ENCODE measurements around the gene PHC2. TPM values are rescaled to one million over a fixed set of nuclear protein-coding genes. Genes with fewer than 3 reads are reported as not detected.
"Not testable (repeated sequence)": the region's sequence is repeated elsewhere in the genome, so short reads cannot be mapped to it uniquely, and the experiment has no call there.

Gene PHC2
- total RNA-seq, 2 donors from 2014 or later: 60.6 to 74.8 TPM

- Histone ChIP-seq H3K4me3 (no peak overlapping the region), H3K4me1 (no peaks in the 10 kb centered on the region), H3K9ac (ENCODE audit: low read depth in 2 of 2, low read length in 2 of 2) (no peak overlapping the region), H3K36me3 (no peaks in the 10 kb centered on the region), H3K9me3 (no peaks in the 10 kb centered on the region), H3K27me3 (no peaks in the 10 kb centered on the region), H3K27ac (no peak overlapping the region)
- intact Hi-C loops (cut with DNase I): loop anchor here (2.0 to 10.0 kb wide), 3 partner anchors 72 to 320 kb away; no protein-coding TSS in a partner anchor
- TF ChIP-seq CTCF (IDR thresholded peaks at IDR 0.05): no peak
- DNase-seq: no peak
These were observed 135.9 kb downstream of the PHC2 start for GRCh38 chr1:33295023-33295422.

- Histone ChIP-seq H3K9me3 (no peaks in the 10 kb centered on the region), H3K36me3 (no peaks in the 10 kb centered on the region), H3K4me3 (no peak overlapping the region), H3K27me3 (no peaks in the 10 kb centered on the region), H3K27ac (no peak overlapping the region), H3K4me1 (no peaks in the 10 kb centered on the region), H3K9ac (ENCODE audit: low read depth in 2 of 2, low read length in 2 of 2) (no peak overlapping the region)
- no peak for DNase-seq
- intact Hi-C loops (cut with DNase I): loop anchor here (2.0 to 10.0 kb wide), 3 partner anchors 72 to 320 kb away; no protein-coding TSS in a partner anchor
- TF ChIP-seq CTCF (IDR thresholded peaks at IDR 0.05): no peak
These were observed 136.6 kb downstream of the PHC2 start for GRCh38 chr1:33294071-33295010.

- Histone ChIP-seq H3K9ac (ENCODE audit: low read depth in 2 of 2, low read length in 2 of 2) (no peak overlapping the region), H3K4me3 (no peak overlapping the region), H3K36me3 (no peaks in the 10 kb centered on the region), H3K27ac (no peak overlapping the region), H3K4me1 (no peaks in the 10 kb centered on the region), H3K9me3 (no peaks in the 10 kb centered on the region), H3K27me3 (no peaks in the 10 kb centered on the region)
- TF ChIP-seq CTCF (IDR thresholded peaks at IDR 0.05): no peak
- intact Hi-C loops (cut with DNase I): loop anchor here (10.0 kb wide), 1 partner anchor 322 kb away; no protein-coding TSS in a partner anchor
- no peak for DNase-seq
These were observed 138.1 kb downstream of the PHC2 start for GRCh38 chr1:33292726-33293340.

DNA sequence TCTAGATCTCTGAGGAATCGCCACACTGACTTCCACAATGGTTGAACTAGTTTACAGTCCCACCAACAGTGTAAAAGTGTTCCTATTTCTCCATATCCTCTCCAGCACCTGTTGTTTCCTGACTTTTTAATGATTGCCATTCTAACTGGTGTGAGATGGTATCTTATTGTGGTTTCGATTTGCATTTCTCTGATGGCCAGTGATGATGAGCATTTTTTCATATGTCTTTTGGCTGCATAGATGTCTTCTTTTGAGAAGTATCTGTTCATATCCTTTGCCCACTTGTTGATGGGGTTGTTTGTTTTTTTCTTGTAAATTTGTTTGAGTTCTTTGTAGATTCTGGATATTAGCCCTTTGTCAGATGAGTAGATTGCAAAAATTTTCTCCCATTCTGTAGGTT, 140.3 kb downstream of the PHC2 start:
- intact Hi-C loops (cut with DNase I): loop anchor here (10.0 kb wide), 1 partner anchor 324 kb away; no protein-coding TSS in a partner anchor
- not testable (repeated sequence) for H3K4me3 ChIP-seq; H3K36me3 ChIP-seq; H3K27ac ChIP-seq; DNase-seq; H3K9me3 ChIP-seq; H3K4me1 ChIP-seq; H3K27me3 ChIP-seq; H3K9ac ChIP-seq (ENCODE audit: low read depth in 2 of 2, low read length in 2 of 2)

- Histone ChIP-seq H3K9ac (ENCODE audit: low read depth in 2 of 2, low read length in 2 of 2) (no peak overlapping the region), H3K4me3 (no peak overlapping the region), H3K27me3 (no peaks in the 10 kb centered on the region), H3K27ac (no peak overlapping the region), H3K9me3 (no peaks in the 10 kb centered on the region), H3K4me1 (no peaks in the 10 kb centered on the region), H3K36me3 (no peaks in the 10 kb centered on the region)
- TF ChIP-seq CTCF (IDR thresholded peaks at IDR 0.05): no peak
- no peak for DNase-seq
- intact Hi-C loops (cut with DNase I): loop anchor here (10.0 kb wide), 1 partner anchor 325 kb away; no protein-coding TSS in a partner anchor
These were observed 141.1 kb downstream of the PHC2 start for GRCh38 chr1:33289858-33290154.

Measured in colonic mucosa (tissue), 4 donors.